ENCODE results near the gene FBXO31.

FBXO31 gene

DNA sequence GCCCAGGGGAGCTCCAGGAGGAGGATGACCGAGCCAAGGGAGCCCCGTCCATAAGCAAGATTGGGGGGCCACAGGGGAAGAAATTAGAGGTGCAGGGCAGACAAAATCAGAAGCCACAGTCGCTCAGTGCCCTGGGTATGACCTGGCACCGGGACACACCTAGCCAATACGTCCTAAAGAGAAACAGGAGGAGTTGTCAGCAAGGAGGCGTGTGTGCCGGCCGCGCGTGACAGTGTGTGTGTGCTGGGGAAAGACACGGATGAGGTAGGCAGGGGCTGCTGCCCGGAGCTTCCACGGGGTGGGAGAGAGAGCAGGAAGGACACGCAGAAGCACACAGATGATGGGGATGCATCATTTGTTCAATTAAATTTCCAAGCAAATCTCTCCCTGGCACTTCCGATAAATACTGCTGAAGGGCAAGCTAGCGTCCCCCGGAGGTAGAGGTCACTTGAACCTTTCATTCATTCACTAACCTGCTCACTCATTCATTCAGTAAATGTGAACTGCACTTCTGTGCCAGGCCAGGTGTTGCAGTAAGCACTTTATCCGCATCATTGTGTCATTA, 104.4 kb downstream of the FBXO31 start:
- Histone ChIP-seq H3K9me3 (ENCODE audit: insufficient read depth, low read length) (no peaks in the 10 kb centered on the region), H2AFZ (ENCODE audit: low read depth, low read length) (no peak overlapping the region), H3K79me2 (ENCODE audit: low read length) (no peaks in the 10 kb centered on the region), H3K27ac (ENCODE audit: low read length) (no peak overlapping the region), H4K20me1 (ENCODE audit: insufficient read depth, low read length) (no peaks in the 10 kb centered on the region), H3K36me3 (replicated peaks; ENCODE audit: low read depth, low read length) (no peaks in the 10 kb centered on the region), H3K4me1 (ENCODE audit: low read length) (no peaks in the 10 kb centered on the region), H3K4me2 (ENCODE audit: low read length) (no peak overlapping the region), H3K27me3 (ENCODE audit: low read depth, low read length) (no peaks in the 10 kb centered on the region), H3K9ac (ENCODE audit: low read length) (no peak overlapping the region), H3K4me3 (ENCODE audit: low read length) (no peak overlapping the region)
- no peak for TF ChIP-seq EZH2phosphoT487 (IDR thresholded peaks at IDR 0.05; ENCODE audit: low read depth)
- TF ChIP-seq, protein P1, sequence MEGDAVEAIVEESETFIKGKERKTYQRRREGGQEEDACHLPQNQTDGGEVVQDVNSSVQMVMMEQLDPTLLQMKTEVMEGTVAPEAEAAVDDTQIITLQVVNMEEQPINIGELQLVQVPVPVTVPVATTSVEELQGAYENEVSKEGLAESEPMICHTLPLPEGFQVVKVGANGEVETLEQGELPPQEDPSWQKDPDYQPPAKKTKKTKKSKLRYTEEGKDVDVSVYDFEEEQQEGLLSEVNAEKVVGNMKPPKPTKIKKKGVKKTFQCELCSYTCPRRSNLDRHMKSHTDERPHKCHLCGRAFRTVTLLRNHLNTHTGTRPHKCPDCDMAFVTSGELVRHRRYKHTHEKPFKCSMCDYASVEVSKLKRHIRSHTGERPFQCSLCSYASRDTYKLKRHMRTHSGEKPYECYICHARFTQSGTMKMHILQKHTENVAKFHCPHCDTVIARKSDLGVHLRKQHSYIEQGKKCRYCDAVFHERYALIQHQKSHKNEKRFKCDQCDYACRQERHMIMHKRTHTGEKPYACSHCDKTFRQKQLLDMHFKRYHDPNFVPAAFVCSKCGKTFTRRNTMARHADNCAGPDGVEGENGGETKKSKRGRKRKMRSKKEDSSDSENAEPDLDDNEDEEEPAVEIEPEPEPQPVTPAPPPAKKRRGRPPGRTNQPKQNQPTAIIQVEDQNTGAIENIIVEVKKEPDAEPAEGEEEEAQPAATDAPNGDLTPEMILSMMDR (IDR thresholded peaks at IDR 0.05; ENCODE audit: low read depth, low read length): no peak

DNA sequence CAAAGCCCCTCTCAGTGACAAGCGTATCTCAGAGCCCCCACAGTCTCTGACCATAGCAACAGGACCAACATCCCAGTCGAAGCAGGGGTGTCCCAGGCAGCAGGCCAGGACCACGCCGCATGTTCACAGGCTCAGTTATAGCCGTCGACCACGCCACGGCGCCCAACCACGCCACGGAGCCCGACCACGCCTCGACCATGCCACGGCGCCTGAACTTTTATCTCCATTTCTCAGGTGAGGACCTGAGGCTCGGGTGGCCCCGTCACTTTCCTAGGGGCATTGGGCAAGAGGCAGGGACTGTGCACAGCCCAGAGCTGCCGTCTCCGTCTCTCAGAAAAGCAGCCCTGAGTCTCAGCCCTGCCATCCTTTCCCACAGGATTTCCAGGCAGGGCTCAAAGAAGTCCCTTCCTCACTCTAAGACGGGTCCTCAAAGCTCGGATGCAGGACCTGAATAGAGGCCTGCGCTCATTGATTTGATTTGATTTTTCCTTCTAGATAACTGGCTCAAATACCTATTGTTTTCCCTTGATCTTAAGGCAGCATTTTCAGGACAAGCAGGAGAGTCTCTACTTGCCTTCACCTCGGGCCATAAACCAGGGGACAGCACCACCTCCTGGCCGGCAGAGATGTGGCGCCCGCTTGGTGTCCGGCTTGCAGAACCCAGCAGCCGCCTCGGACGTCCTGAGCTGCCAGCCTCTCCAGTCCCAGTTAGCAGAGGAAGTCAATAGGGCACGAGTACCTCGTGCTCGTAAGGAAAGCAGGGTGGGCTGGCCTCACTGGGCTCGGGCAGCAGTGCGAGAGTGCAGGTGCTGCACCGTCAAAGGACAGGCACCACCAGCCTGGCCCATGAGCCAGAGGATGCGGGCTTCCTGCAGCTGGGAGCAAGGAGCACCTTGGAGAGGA, 105.1 kb downstream of the FBXO31 start:
- Histone ChIP-seq H2AFZ (ENCODE audit: low read depth, low read length) (no peak overlapping the region), H3K4me3 (ENCODE audit: low read length) (no peak overlapping the region), H3K4me2 (ENCODE audit: low read length) (no peak overlapping the region), H3K79me2 (ENCODE audit: low read length) (no peaks in the 10 kb centered on the region), H3K27me3 (ENCODE audit: low read depth, low read length) (no peaks in the 10 kb centered on the region), H3K36me3 (replicated peaks; ENCODE audit: low read depth, low read length) (no peaks in the 10 kb centered on the region), H3K9ac (ENCODE audit: low read length) (no peak overlapping the region), H3K27ac (ENCODE audit: low read length) (no peak overlapping the region), H3K9me3 (ENCODE audit: insufficient read depth, low read length) (no peaks in the 10 kb centered on the region), H4K20me1 (ENCODE audit: insufficient read depth, low read length) (no peaks in the 10 kb centered on the region), H3K4me1 (ENCODE audit: low read length) (no peaks in the 10 kb centered on the region)
- TF ChIP-seq EZH2phosphoT487 (IDR thresholded peaks at IDR 0.05; ENCODE audit: low read depth): no peak
- TF ChIP-seq, protein P1 (IDR thresholded peaks at IDR 0.05; ENCODE audit: low read depth, low read length): peak; percentile 74
